Hepatocyte (in vitro differentiated cells): ENCODE results near the gene COL28A1. TPM values are rescaled to one million over a fixed set of nuclear protein-coding genes. Genes with fewer than 3 reads are reported as not detected.

Source experiments
- DNase-seq: peaks from one replicate; pipeline ENCODE4 v3.0.0-alpha.2; 2016; ENCODE audit warnings: low spot score
- H2AFZ ChIP-seq: fragments of 200-600 bp; sonication (generic); 2 replicates; pipeline ENCODE4 v1.6.0; 2016; ENCODE audit warnings: antibody characterized with exemption, mild to moderate bottlenecking
- H3K27ac ChIP-seq: fragments of 200-600 bp; sonication (generic); 2 replicates; pipeline ENCODE4 v1.5.1; 2016; ENCODE audit warnings: mild to moderate bottlenecking
- H3K27me3 ChIP-seq: fragments of 200-600 bp; sonication (generic); 2 replicates; pipeline ENCODE4 v1.6.1; 2016
- H3K36me3 ChIP-seq: fragments of 200-600 bp; sonication (generic); replicated peaks from 2 replicates; pipeline ENCODE4 v1.5.1; 2016; ENCODE audit warnings: low read depth; ENCODE audit not compliant: insufficient read depth
- H3K4me1 ChIP-seq: fragments of 200-600 bp; sonication (generic); 2 replicates; pipeline ENCODE4 v1.5.1; 2016; ENCODE audit warnings: mild to moderate bottlenecking, moderate library complexity; ENCODE audit not compliant: insufficient read depth
- H3K4me2 ChIP-seq: fragments of 200-600 bp; sonication (generic); 2 replicates; pipeline ENCODE4 v1.6.0; 2016
- H3K4me3 ChIP-seq: fragments of 200-600 bp; sonication (generic); 2 replicates; pipeline ENCODE4 v1.5.1; 2016; ENCODE audit warnings: mild to moderate bottlenecking
- H3K79me2 ChIP-seq: fragments of 200-600 bp; sonication (generic); 2 replicates; pipeline ENCODE4 v1.6.0; 2017; ENCODE audit warnings: mild to moderate bottlenecking
- H3K9me2 ChIP-seq: fragments of 200-600 bp; sonication (generic); replicated peaks from 2 replicates; pipeline ENCODE4 v1.6.0; 2017; ENCODE audit warnings: mild to moderate bottlenecking; ENCODE audit not compliant: insufficient read depth
- H3K9me3 ChIP-seq: fragments of 200-600 bp; sonication (generic); 2 replicates; pipeline ENCODE4 v1.5.1; 2016; ENCODE audit warnings: low read depth, mild to moderate bottlenecking
- H4K20me1 ChIP-seq: fragments of 200-600 bp; sonication (generic); 2 replicates; pipeline ENCODE4 v1.6.0; 2016; ENCODE audit warnings: mild to moderate bottlenecking; ENCODE audit not compliant: insufficient read depth, poor library complexity, severe bottlenecking
- CTCF ChIP-seq: fragments of 200-600 bp; sonication (generic); IDR thresholded peaks from 2 replicates; pipeline ENCODE4 v1.5.1; 2016; ENCODE audit warnings: antibody characterized with exemption, mild to moderate bottlenecking; ENCODE audit not compliant: poor library complexity
- EZH2 ChIP-seq: fragments of 200-600 bp; sonication (generic); IDR thresholded peaks from 2 replicates; pipeline ENCODE4 v1.6.1; 2016; ENCODE audit warnings: antibody characterized with exemption, mild to moderate bottlenecking, borderline replicate concordance
- EZH2phosphoT487 ChIP-seq: fragments of 200-600 bp; sonication (generic); IDR thresholded peaks from one replicate; pipeline ENCODE4 v1.6.1; 2018; ENCODE audit warnings: antibody characterized with exemption, mild to moderate bottlenecking, low read depth, moderate library complexity; ENCODE audit not compliant: unreplicated experiment, severe bottlenecking
- WGBS: methylation state at CpG from one replicate; pipeline ENCODE4 v1.1.6; 2016; ENCODE audit warnings: low lambda C conversion rate; ENCODE audit errors: missing lambda C conversion rate; 5-methylcytosine and 5-hydroxymethylcytosine counted together
- polyA plus RNA-seq: library from polyadenylated mRNA; unstranded; fragments of >200 nt; fragmentation: Nextera tagmentation; extraction: Ambion mirVana; gene quantifications from 2 replicates; pipeline ENCODE4 v1.2.1, GENCODE V29; 2016
- total RNA-seq: library from RNA; depleted of rRNA; stranded (reverse); fragments of >200 nt; gene quantifications from 2 replicates; pipeline ENCODE4 v1.2.3, GENCODE V29; 2014

Gene COL28A1
- total and polyA plus RNA-seq, 2 experiments from 2014 or later = 0.28 to 0.47 TPM

DNA sequence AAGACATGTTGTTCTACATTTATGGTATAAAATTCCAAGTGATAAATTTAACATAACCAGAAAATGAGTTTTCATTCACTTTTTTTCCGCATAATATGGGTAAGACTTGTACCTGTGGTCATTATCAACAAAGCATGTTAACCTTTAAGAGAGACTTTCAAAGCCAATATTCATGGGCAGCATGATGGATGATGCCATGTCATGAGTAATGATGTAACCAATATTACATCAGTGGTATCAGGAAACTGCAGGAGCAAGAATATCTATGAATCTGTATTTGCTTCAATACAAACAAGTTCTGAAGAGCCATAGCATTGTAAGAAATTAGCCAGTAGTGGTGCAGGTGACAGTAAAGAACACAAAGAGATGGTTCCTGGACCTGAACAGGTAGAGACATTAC lies 226.5 kb downstream of the COL28A1 start:
- H3K4me2 ChIP-seq = no peak overlapping the region
- H3K36me3 ChIP-seq = no peaks in the 10 kb centered on the region
- TF ChIP-seq EZH2 (no peak), EZH2phosphoT487 (no peak), CTCF (no peak)
- no peaks in the 10 kb centered on the region for H3K9me2 ChIP-seq
- peaks cover 7% of the 10 kb centered on the region for H3K4me1 ChIP-seq
- no peaks in the 10 kb centered on the region for H3K9me3 ChIP-seq
- no peaks in the 10 kb centered on the region for H3K79me2 ChIP-seq
- WGBS = 100% methylated on average over 1 of the region's 1 CpG
- H4K20me1 ChIP-seq = no peaks in the 10 kb centered on the region
- H3K27ac ChIP-seq = no peak overlapping the region
- H2AFZ ChIP-seq = no peak overlapping the region
- DNase-seq = no peak
- no peak overlapping the region for H3K4me3 ChIP-seq
- H3K27me3 ChIP-seq = no peaks in the 10 kb centered on the region

Other genes starting within 250 kb of the COL28A1 start
- 48.0 and 50.8 TPM in 2 replicates for gene MIOS, start 31.0 kb upstream of the COL28A1 start, total RNA-seq
- 22.9 and 24.0 TPM in 2 replicates for gene MIOS, start 31.0 kb upstream of the COL28A1 start, polyA plus RNA-seq
- gene UMAD1, start 104.9 kb upstream of the COL28A1 start, total RNA-seq = 21.9 and 29.0 TPM in 2 replicates
- 15.7 and 19.9 TPM in 2 replicates for gene UMAD1, start 104.9 kb upstream of the COL28A1 start, polyA plus RNA-seq
- gene RPA3, start 182.7 kb upstream of the COL28A1 start, total RNA-seq = 17.3 and 20.9 TPM in 2 replicates
- 38.2 and 46.0 TPM in 2 replicates for gene RPA3, start 182.7 kb upstream of the COL28A1 start, polyA plus RNA-seq